GM15510 (cell line): ENCODE data around the gene C11orf42.

Experiments
- POLR2A ChIP-seq: IDR thresholded peaks from 3 replicates; pipeline ENCODE4 v1.6.1; 2011; ENCODE audit warnings: borderline replicate concordance; ENCODE audit not compliant: insufficient read length; ENCODE audit errors: extremely low read depth

C11orf42 gene, protein sequence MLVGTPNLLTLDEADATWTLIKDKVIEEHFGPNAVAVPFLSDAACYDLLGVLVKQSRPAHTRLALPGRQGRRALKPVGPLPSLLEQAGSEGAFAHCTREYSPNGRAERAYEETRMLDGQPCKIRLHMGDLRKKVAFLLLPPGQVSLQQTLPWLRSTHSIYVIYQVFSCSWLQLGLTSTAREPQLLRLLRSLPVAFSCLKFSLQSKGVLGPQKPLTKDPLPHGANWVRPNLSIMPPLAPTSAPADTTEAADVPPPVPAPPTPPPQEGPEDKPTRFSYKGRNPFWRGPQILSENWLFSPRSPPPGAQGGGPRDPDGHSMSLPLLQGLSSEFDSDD

DNA sequence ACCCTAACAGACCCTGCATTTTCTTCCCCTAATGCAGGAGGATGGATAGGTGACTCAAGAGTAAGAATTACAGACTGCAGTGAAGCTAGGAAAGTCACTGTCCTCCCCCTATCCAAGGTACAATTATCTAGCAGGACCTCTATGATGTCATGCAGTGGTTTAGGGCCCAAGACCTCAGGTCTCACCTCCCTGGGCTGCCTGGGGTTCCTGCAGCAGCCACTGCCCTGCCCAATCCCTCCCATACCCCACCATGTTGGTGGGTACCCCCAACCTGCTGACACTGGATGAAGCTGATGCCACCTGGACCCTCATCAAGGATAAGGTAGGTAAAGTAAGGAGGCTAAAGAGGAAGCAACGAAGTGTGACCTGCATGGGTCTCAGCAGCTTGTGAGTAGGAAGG lies at the start of gene C11orf42:
Gene C11orf42 (plus strand): TSS at position 192 of the 400 bp plus-strand sequence. CDS start 59 bp downstream, at position 251.
- TF ChIP-seq POLR2A: no peak

DNA sequence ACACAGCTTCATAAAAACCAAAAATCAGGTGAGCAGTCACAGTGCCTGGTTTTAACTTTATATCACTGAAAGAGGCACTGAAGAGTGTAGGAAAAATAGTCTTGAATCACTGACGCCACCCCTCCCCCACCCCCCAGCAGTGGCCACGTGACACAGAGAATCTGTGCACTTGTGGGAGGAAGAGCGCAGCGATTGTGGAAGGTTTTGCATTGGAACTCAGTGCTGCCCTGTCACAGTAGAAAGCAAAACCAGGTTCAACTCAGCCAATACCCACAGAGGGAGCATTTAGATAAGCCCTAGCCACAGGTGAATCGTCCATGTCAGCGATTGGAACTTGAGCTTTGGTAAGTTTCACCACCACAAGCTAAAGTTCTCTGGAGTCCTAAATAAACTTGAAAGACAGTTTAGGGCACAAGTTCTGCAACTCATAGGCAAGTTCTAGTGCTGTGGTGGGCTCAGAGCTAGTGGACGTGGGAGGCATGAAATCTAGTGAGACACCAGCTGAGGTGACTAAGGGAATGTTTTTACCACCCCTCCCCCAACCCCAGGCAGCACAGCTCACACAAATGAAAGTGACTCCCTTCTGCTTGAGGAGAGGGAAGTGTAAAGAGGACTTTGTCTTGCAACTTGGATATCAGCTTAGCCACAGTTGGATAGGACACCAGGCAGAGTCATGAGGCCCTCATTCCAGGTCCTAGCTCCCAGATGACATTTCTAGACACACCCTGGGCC lies 48.6 kb upstream of the C11orf42 start:
- no peak for TF ChIP-seq POLR2A

DNA sequence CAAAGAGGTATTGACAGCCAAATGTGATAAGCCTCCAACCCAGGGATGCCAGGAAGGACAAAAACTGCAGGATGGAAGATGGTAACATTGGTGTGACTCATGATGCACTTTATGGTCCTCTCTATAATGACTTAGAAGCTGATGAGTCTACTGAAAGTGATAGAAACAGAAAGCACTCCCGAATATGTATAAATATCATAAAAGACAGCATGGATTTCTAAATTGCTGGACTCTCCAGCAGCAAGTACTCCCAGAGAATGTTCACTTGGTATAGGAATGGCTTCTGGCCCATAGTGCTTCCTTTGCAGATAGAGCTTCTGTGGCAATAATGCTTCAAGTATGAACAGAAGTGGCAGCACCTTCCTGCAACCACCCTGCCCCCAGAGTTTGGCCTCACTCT lies 35.1 kb upstream of the C11orf42 start, which contains the start of gene OR52B2:
Gene OR52B2 (minus strand): TSS at position 101 of the 400 bp plus-strand sequence. CDS start 0 bp downstream, at position 101.
- TF ChIP-seq POLR2A: no peak

DNA sequence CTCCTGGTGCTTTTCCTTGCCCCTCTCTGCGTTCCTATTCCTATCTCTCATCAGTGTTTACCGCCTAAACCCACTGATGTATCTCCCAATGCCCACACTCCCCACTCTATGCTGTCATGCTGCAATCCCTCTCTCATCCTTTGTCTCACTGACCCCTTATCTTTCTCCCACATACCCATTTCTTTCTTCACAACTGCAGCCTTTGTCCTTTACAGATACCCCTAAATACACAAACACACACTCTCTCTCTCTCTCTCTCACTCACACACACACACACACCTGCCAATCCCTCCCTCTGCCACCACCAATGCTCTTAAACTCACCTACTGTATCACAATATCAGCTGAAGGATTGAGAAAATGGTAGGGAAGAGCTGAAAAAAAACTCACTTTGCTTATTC lies 29.9 kb upstream of the C11orf42 start:
- TF ChIP-seq POLR2A: no peak

DNA sequence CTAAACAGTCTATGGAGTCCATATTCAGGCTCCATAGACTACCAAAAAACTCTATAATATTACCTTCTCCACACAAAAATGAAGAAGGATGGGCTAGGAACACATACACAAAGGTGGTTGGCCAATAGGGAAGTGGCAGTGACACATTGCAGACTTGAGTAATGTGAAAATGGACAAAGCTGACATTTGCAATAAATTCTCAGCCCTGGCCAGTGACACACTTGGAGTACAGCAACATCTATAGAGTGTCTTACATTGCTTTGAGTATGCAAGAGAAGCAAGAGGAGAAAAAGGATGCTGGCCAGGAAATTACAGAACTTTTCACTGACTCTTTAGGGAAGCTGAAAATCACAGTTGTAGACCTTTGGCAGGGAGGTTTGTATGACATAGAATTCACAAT lies 13.6 kb upstream of the C11orf42 start:
- TF ChIP-seq POLR2A: no peak

DNA sequence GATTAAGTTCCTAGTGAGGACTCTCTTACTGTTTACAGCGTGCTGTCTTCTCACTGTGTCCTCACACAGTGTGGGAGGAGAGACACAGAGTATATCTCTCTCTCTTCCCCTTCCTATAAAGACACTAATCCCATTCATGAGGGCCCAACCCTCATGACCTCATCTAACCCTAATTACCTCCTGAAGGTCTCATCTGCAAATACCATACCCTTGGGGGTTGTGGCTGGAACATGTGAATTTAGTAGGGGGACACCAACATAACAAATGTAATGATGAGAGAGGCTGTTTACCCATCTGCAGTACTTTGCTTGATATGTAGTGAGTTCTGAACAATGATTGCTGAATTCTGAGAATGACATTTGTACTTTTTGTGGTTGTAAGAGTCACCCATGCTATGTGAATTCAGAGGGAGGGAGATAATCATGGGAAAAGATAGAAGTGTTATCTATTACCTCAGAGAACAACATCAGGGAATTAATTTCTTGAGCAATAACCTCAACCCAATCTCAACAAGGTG lies 11.2 kb upstream of the C11orf42 start:
- no peak for TF ChIP-seq POLR2A

DNA sequence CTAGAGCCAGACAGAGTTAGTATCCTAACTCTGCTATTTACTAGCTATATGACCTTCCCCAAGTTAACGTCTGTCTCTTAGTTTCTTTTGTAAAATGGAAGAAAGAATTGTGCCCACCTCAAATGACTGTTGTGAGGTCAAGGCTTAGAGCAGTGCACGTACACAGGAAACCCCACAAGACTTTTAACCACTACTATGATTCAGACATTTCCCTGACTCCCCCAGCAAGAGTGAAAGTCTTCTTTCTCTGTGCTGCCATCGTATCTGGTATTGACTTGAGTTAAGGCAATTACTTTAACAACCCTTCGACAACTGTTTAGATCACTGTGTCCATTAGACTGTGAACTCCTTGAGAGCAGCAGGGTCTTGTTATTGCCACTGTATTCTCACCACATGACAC lies 9.0 kb upstream of the C11orf42 start:
- TF ChIP-seq POLR2A: no peak

DNA sequence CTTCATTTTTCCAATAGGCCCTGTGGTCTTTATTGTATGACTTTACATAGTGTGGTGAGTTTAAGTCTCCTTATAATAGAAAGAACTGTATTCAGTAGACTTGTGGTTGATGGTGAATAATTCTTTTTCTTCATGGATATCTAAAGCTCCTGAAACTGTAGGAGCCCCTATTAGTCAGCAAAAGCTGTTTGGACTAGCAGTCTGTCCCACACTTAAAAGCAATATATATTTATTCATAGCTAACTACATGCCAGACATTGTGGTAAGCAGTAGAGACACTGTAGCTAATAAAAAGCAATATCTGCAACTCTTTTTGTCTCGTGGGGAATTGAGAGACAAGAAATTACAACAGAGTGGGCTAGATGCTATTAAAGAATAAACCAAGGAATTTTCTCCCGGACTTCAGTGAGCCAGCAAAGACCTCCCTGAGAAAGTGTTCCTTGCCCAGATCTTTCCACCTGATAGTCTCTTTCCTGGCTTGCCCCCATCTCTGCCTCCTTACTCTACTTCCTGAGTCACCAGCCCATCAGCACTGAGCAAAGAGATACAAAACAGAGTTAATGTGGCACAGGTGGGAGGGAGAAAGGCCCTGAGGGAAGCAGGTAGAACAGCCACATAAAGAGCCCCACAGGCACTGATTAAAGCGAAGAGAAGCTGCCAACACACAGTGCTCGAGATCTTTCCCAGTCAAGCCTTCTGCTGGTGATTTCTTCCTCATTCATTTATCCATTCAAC lies 7.7 kb upstream of the C11orf42 start:
- no peak for TF ChIP-seq POLR2A

DNA sequence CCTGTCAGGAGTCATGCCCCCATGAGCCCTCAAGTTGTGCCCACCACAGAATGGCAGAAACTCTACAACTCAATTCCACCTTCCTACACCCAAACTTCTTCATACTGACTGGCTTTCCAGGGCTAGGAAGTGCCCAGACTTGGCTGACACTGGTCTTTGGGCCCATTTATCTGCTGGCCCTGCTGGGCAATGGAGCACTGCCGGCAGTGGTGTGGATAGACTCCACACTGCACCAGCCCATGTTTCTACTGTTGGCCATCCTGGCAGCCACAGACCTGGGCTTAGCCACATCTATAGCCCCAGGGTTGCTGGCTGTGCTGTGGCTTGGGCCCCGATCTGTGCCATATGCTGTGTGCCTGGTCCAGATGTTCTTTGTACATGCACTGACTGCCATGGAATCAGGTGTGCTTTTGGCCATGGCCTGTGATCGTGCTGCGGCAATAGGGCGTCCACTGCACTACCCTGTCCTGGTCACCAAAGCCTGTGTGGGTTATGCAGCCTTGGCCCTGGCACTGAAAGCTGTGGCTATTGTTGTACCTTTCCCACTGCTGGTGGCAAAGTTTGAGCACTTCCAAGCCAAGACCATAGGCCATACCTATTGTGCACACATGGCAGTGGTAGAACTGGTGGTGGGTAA lies 6.1 kb upstream of the C11orf42 start, which contains the start of gene OR52W1:
Gene OR52W1 (plus strand): TSS at position 51 of the 637 bp plus-strand sequence. CDS start 0 bp downstream, at position 51.
- TF ChIP-seq POLR2A: no peak

DNA sequence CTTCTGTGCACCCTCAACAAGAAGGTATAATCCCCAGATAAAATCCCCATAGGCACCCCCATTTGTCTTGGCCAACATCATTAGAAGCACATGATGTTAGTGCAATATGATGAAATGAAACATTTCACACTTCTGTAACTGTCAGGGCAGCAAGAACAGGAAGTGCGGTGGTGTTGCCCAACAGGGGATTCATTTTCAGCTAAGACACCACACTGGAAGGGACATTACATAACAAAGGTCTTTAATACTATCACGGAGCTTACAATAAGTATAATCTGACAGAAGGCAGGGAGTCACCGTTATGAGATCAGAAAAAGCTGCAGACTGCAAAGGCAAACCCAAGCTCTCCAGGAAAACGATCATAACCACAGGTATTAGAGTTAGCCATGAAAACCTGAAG lies 4.4 kb upstream of the C11orf42 start:
- TF ChIP-seq POLR2A: no peak

DNA sequence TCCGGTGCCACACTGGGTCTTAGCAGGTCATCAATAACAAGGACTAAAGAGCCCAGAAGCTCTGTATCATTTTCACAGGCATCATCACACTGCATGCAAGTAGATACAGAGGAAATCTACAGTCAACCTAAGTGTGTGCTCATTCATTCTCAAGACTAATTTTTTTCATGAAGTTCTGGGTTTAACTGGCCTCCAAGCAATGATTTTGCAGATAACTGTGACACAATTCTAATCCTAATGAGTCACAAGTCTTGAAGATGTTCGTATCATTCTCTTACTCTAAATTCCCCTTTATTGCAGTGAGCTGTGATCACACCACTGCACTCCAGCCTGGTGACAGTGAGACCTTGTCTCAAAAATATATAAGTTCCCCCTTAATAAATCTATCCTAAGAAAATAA lies 3.9 kb upstream of the C11orf42 start:
- no peak for TF ChIP-seq POLR2A

DNA sequence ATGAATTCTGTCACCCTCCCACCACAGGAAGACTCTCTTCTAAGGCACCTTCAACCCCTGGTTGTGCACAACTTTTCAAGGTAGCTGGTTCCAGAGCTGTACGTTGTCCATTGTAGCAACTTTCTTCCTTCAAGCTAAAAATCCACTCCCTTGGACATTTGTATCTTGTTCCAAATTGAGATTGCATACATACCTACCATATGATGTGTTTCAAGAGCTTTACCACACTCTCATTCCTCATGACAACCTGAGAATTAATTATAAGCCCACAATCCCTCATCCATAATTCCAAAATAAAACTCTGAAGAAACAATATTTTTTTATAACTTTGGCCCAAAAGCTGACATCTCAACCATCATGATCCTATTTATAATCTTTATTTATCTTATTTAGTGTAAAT lies 3.3 kb upstream of the C11orf42 start:
- no peak for TF ChIP-seq POLR2A

DNA sequence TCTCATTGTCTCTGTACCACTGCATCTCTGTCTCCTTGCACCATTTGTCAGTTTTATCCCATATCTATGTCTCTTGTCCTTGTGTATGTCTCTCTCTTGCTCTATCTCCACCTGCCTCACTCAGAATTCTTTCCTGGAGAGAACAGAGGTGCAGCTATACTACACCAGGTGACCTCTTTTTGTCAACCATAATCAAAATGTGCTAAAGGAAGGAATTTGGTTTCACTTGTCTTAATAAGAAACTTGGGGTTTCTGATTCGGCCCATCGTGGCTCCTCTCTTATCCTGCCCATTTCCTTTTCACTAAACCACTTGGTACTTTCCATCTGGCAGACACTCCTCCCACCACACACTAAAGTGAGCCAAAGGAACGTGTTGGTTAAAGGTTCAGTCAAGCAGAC lies 2.0 kb upstream of the C11orf42 start:
- no peak for TF ChIP-seq POLR2A

DNA sequence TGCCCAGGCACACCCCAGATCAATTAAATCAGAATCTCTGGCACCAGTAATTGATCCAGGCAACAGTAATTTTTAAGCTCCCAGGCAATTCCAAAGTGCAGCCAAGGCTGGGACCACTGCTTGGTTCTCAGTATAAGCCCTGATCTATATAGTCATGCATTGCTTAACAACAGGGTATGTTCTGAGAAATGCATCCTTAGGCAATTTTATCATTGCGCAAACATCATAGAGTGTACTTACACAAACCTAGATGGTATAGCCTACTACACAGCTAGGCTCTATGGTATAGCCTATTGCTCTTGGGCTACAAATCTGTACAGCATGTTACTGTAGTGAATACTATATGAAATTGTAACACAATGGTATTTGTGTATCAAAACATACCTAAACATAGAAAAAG lies 651 bp upstream of the C11orf42 start:
- TF ChIP-seq POLR2A: no peak

DNA sequence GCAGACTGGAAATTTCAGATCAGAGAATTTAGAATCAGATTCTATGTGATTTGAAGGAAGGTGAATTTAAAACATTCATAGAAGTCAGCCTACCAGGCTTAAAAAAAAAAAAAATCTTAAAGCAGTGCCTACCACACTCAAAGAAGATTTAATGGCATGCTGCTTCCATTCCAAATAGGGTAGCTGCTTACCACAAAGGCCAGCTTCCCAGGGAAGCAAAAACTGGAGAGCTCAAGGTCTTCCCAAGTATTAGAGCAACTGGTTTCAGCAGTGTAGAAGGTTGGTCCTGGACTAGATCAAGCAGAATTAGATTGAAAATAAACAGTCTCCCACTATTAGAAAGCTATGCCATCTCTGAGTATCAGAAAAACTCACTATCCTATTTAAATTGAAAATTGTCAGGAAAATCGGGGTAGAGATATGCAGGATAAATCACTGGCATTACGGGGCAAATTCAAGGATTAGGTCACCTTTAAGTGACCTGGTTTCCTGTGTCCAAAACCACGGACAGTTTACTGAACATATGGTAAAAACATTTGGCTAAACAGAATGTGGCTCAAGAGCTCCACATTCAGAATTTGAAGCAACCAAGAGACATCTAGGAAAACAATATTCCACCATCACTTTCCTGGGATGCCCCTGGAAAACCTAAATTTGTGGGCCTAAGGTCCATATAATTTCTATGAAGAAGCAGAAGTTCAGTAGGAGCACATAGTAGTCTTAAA lies 1.3 kb downstream of the C11orf42 start:
- TF ChIP-seq POLR2A: no peak

DNA sequence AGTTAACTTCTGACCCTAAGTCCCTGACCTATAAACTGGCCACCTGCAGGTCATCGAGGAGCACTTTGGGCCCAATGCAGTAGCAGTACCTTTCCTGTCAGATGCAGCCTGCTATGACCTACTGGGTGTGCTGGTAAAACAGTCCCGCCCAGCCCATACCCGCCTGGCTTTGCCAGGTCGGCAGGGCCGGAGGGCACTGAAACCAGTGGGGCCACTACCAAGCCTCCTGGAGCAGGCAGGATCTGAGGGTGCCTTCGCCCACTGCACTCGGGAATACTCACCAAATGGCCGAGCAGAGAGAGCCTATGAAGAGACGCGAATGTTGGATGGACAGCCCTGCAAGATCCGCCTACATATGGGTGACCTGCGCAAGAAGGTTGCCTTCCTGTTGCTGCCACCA lies 4.4 kb downstream of the C11orf42 start:
- TF ChIP-seq POLR2A: no peak
